ENCODE data around the gene ABR. TPM values are rescaled to one million over a fixed set of nuclear protein-coding genes. Genes with fewer than 3 reads are reported as not detected.

The ABR gene
- total and polyA plus RNA-seq, 2 of the 8 experiments (the other 6 are each of a cell fraction or from before 2014, with no cell fraction given): 44.8 to 47.2 TPM

- TF ChIP-seq EGR1 (IDR thresholded peaks at IDR 0.05; ENCODE audit: borderline replicate concordance, low read depth, low read length) (no peak), MAFK (IDR thresholded peaks at IDR 0.05; ENCODE audit: low read depth, low read length) (no peak), SIRT6 (IDR thresholded peaks at IDR 0.05; ENCODE audit: low read length) (no peak), MAX (IDR thresholded peaks at IDR 0.05) (peak; percentile 77)
These were observed 66.9 kb downstream of the ABR start (continued) for GRCh38 chr17:1112875-1113274.
